HEK293 (cell line): ENCODE results near the gene ITGB4.

Experiments
- CTCF ChIA-PET: fragments of 350-600 bp; formaldehyde crosslinking; extraction: SDS; loops from one replicate; lab custom pipeline; 2021; ENCODE audit warnings: antibody characterized with exemption; lab: Yijun Ruan, JAX
- POLR2A ChIA-PET: fragments of 300-600 bp; formaldehyde crosslinking; extraction: SDS; loops from one replicate; lab custom pipeline; 2020; ENCODE audit warnings: antibody characterized with exemption, inconsistent platforms; lab: Yijun Ruan, JAX
- H3K27ac ChIP-seq: fragments of 200-500 bp; sonication (Bioruptor generic); 2 replicates; pipeline ENCODE4 v1.5.1; 2014; ENCODE audit warnings: low read depth, low read length, control low read depth, inconsistent platforms; ENCODE audit errors: extremely low read depth
- H3K36me3 ChIP-seq, 2 experiments: fragments of 200-500 bp in 1 of 2; sonication (Bioruptor generic) in 1 of 2; 1 replicate in 1 of 2; 2 replicates in 1 of 2; pipeline ENCODE4 v1.5.1; 2014 to 2017; ENCODE audit warnings: inconsistent platforms in 2 of 2, low read length in 2 of 2; ENCODE audit not compliant: control insufficient read depth in 2 of 2, insufficient read depth in 1 of 2
- H3K4me1 ChIP-seq: fragments of 200-500 bp; sonication (Bioruptor generic); 2 replicates; pipeline ENCODE4 v1.5.1; 2014; ENCODE audit warnings: mild to moderate bottlenecking, low read length, inconsistent platforms; ENCODE audit not compliant: control insufficient read depth, insufficient read depth
- H3K4me3 ChIP-seq: 2 replicates; pipeline ENCODE4 v1.5.1; 2011; ENCODE audit warnings: low read depth, mild to moderate bottlenecking, control low read depth, low read length, moderate library complexity
- H3K9me3 ChIP-seq: fragments of 200-500 bp; sonication (Bioruptor generic); 2 replicates; pipeline ENCODE4 v1.5.1; 2014; ENCODE audit warnings: low read depth, low read length, inconsistent platforms; ENCODE audit not compliant: control insufficient read depth, insufficient read depth
- IKZF3 ChIP-seq: fragments of 450-650 bp; IDR thresholded peaks from 2 replicates; pipeline ENCODE4 v1.5.0; 2018; ENCODE audit warnings: missing biosample characterization, mild to moderate bottlenecking, missing genetic modification characterization, moderate library complexity
- KLF16 ChIP-seq: fragments of 450-650 bp; formaldehyde crosslinking; IDR thresholded peaks from 2 replicates; pipeline ENCODE4 v1.5.1; 2017; ENCODE audit warnings: missing biosample characterization, missing genetic modification characterization
- SCRT1 ChIP-seq: fragments of 450-650 bp; formaldehyde crosslinking; IDR thresholded peaks from 2 replicates; pipeline ENCODE4 v1.5.1; 2016; ENCODE audit warnings: missing biosample characterization, missing genetic modification characterization, borderline replicate concordance
- TCF7L2 ChIP-seq: IDR thresholded peaks from 2 replicates; pipeline ENCODE4 v1.6.1; 2011; ENCODE audit warnings: low read depth, mild to moderate bottlenecking, inconsistent platforms, low read length, moderate library complexity, borderline replicate concordance
- ZBTB6 ChIP-seq: fragments of 450-650 bp; formaldehyde crosslinking; IDR thresholded peaks from 2 replicates; pipeline ENCODE4 v1.5.1; 2017; ENCODE audit warnings: missing biosample characterization, missing genetic modification characterization
- ZNF114 ChIP-seq: fragments of 450-650 bp; formaldehyde crosslinking; IDR thresholded peaks from 2 replicates; pipeline ENCODE4 v1.5.0; 2017; ENCODE audit warnings: missing biosample characterization, missing genetic modification characterization
- ZNF214 ChIP-seq: fragments of 450-650 bp; formaldehyde crosslinking; IDR thresholded peaks from 2 replicates; pipeline ENCODE4 v1.5.1; 2017; ENCODE audit warnings: missing biosample characterization, mild to moderate bottlenecking, missing genetic modification characterization, borderline replicate concordance
- ZNF266 ChIP-seq: fragments of 450-650 bp; formaldehyde crosslinking; IDR thresholded peaks from 2 replicates; pipeline ENCODE4 v1.5.1; 2016; ENCODE audit warnings: missing biosample characterization, missing genetic modification characterization, low read depth
- ZNF362 ChIP-seq: fragments of 450-650 bp; formaldehyde crosslinking; IDR thresholded peaks from 2 replicates; pipeline ENCODE4 v1.5.1; 2016; ENCODE audit warnings: missing biosample characterization, missing genetic modification characterization
- ZNF394 ChIP-seq: fragments of 450-650 bp; formaldehyde crosslinking; IDR thresholded peaks from 2 replicates; pipeline ENCODE4 v1.5.1; 2016; ENCODE audit warnings: missing biosample characterization, missing genetic modification characterization, mild to moderate bottlenecking, moderate library complexity, borderline replicate concordance
- ZNF398 ChIP-seq: fragments of 450-650 bp; formaldehyde crosslinking; IDR thresholded peaks from 2 replicates; pipeline ENCODE4 v1.5.1; 2017; ENCODE audit warnings: missing biosample characterization, missing genetic modification characterization
- ZNF48 ChIP-seq: fragments of 450-650 bp; formaldehyde crosslinking; IDR thresholded peaks from 2 replicates; pipeline ENCODE4 v1.5.1; 2016; ENCODE audit warnings: missing biosample characterization, missing genetic modification characterization
- ZNF488 ChIP-seq: fragments of 450-650 bp; formaldehyde crosslinking; IDR thresholded peaks from 2 replicates; pipeline ENCODE4 v1.5.1; 2016; ENCODE audit warnings: missing biosample characterization, missing genetic modification characterization
- ZNF513 ChIP-seq: fragments of 450-650 bp; IDR thresholded peaks from 2 replicates; pipeline ENCODE4 v1.5.1; 2018; ENCODE audit warnings: missing biosample characterization, missing genetic modification characterization
- ZNF529 ChIP-seq: fragments of 450-650 bp; formaldehyde crosslinking; IDR thresholded peaks from 2 replicates; pipeline ENCODE4 v1.5.1; 2017; ENCODE audit warnings: missing genetic modification characterization, missing biosample characterization; ENCODE audit not compliant: insufficient replicate concordance
- ZNF580 ChIP-seq: fragments of 450-650 bp; formaldehyde crosslinking; IDR thresholded peaks from 2 replicates; pipeline ENCODE4 v1.5.1; 2016; ENCODE audit warnings: missing biosample characterization, missing genetic modification characterization
- ZNF596 ChIP-seq: fragments of 450-650 bp; IDR thresholded peaks from 2 replicates; pipeline ENCODE4 v1.5.0; 2018; ENCODE audit warnings: missing biosample characterization, mild to moderate bottlenecking, missing genetic modification characterization, moderate library complexity
- ZNF600 ChIP-seq: fragments of 450-650 bp; formaldehyde crosslinking; IDR thresholded peaks from 2 replicates; pipeline ENCODE4 v1.5.1; 2016; ENCODE audit warnings: missing biosample characterization, missing genetic modification characterization
- ZNF621 ChIP-seq: fragments of 450-650 bp; formaldehyde crosslinking; IDR thresholded peaks from 2 replicates; pipeline ENCODE4 v1.5.1; 2017; ENCODE audit warnings: missing biosample characterization, missing genetic modification characterization
- ZNF623 ChIP-seq: fragments of 450-650 bp; formaldehyde crosslinking; IDR thresholded peaks from 2 replicates; pipeline ENCODE4 v1.5.1; 2016; ENCODE audit warnings: missing biosample characterization, missing genetic modification characterization
- ZNF624 ChIP-seq: fragments of 450-650 bp; formaldehyde crosslinking; IDR thresholded peaks from 2 replicates; pipeline ENCODE4 v1.5.1; 2017; ENCODE audit warnings: missing biosample characterization, missing genetic modification characterization
- ZNF629 ChIP-seq: fragments of 450-650 bp; formaldehyde crosslinking; IDR thresholded peaks from 2 replicates; pipeline ENCODE4 v1.5.1; 2017; ENCODE audit warnings: missing biosample characterization, missing genetic modification characterization
- ZNF670 ChIP-seq: fragments of 450-650 bp; formaldehyde crosslinking; IDR thresholded peaks from 2 replicates; pipeline ENCODE4 v1.5.1; 2016; ENCODE audit warnings: missing biosample characterization, missing genetic modification characterization, low read depth
- ZNF791 ChIP-seq: fragments of 450-650 bp; formaldehyde crosslinking; IDR thresholded peaks from 2 replicates; pipeline ENCODE4 v1.5.1; 2016; ENCODE audit warnings: missing biosample characterization, missing genetic modification characterization

ITGB4 gene

GRCh38 chr17:75731716-75732498 lies 10.6 kb downstream of the ITGB4 start:
- no peaks in the 10 kb centered on the region for H3K4me1 ChIP-seq
- no peak for TF ChIP-seq ZBTB6 (tag by site-specific recombination)
- no peak for TF ChIP-seq ZNF48
- no peak for TF ChIP-seq ZNF621 (tag by site-specific recombination)
- TF ChIP-seq ZNF394 (tag by site-specific recombination): no peak
- no peak for TF ChIP-seq ZNF600 (tag by site-specific recombination)
- TF ChIP-seq ZNF624 (tag by site-specific recombination): no peak
- TF ChIP-seq ZNF114 (tag by site-specific recombination): no peak
- no peak for TF ChIP-seq ZNF488 (tag by site-specific recombination)
- TF ChIP-seq ZNF580: no peak
- TF ChIP-seq ZNF266 (tag by site-specific recombination): no peak
- H3K36me3 ChIP-seq: no peaks in the 10 kb centered on the region
- no peak overlapping the region for H3K27ac ChIP-seq
- H3K4me3 ChIP-seq: no peak overlapping the region
- H3K9me3 ChIP-seq: no peaks in the 10 kb centered on the region
- POLR2A ChIA-PET: no interaction called here
- CTCF ChIA-PET: interaction anchor here (0.7 to 8.8 kb wide), 3 partner anchors 17 to 107 kb away, joined by 4 to 106 read pairs (median 4); no protein-coding TSS in a partner anchor

- Histone ChIP-seq H3K9me3 (no peaks in the 10 kb centered on the region), H3K36me3 (no peaks in the 10 kb centered on the region), H3K4me1 (no peaks in the 10 kb centered on the region), H3K4me3 (no peak overlapping the region), H3K27ac (no peak overlapping the region)
- CTCF ChIA-PET: interaction anchor here (0.6 to 8.8 kb wide), 6 partner anchors 13 to 207 kb away, joined by 3 to 106 read pairs (median 4); partner anchors contain the start of gene SMIM5
- POLR2A ChIA-PET: no interaction called here
- TF ChIP-seq ZNF398 (tag by site-specific recombination) (no peak), ZNF214 (tag by site-specific recombination) (no peak), IKZF3 (tag by site-specific recombination) (no peak), ZNF529 (no peak), ZNF596 (tag by site-specific recombination) (no peak)
Measured at GRCh38 chr17:75733471-75733870, 12.2 kb downstream of the ITGB4 start.

GRCh38 chr17:75734674-75735294 lies 13.5 kb downstream of the ITGB4 start:
- Histone ChIP-seq H3K9me3 (no peaks in the 10 kb centered on the region), H3K4me1 (no peaks in the 10 kb centered on the region), H3K36me3 (no peaks in the 10 kb centered on the region), H3K4me3 (no peak overlapping the region), H3K27ac (no peak overlapping the region)
- ChIA-PET CTCF (interaction anchor here (0.8 to 8.8 kb wide), 2 partner anchors 14 to 102 kb away, joined by 3 to 106 read pairs; no protein-coding TSS in a partner anchor), POLR2A (no interaction called here)
- TF ChIP-seq ZNF513 (tag by site-specific recombination) (no peak), TCF7L2 (no peak), ZNF114 (tag by site-specific recombination) (no peak), SCRT1 (tag by site-specific recombination) (no peak), ZNF670 (tag by site-specific recombination) (no peak), ZNF791 (tag by site-specific recombination) (no peak), ZNF362 (tag by site-specific recombination) (no peak), ZNF623 (no peak), KLF16 (tag by site-specific recombination) (no peak), ZNF629 (no peak)
